Neural cell (in vitro differentiated cells): ENCODE results near the gene TIMELESS.

ENCODE experiments used
- EP300 ChIP-seq: fragments of 450-650 bp; conservative IDR thresholded peaks from 2 replicates; pipeline ENCODE4 v1.6.1; 2014; ENCODE audit warnings: antibody characterized with exemption, mild to moderate bottlenecking, moderate library complexity; ENCODE audit not compliant: poor library complexity, severe bottlenecking
- EZH2 ChIP-seq: fragments of 200-600, 300-800 bp; shearing (Covaris generic), sonication (generic); IDR thresholded peaks from 2 replicates; pipeline ENCODE4 v1.6.1; 2014; ENCODE audit warnings: antibody characterized with exemption, low read length, borderline replicate concordance, mild to moderate bottlenecking; ENCODE audit not compliant: insufficient read depth, poor library complexity, severe bottlenecking
- MXI1 ChIP-seq: fragments of 450-650 bp; conservative IDR thresholded peaks from 2 replicates; pipeline ENCODE4 v1.6.1; 2014; ENCODE audit warnings: antibody characterized with exemption, mild to moderate bottlenecking; ENCODE audit not compliant: poor library complexity, severe bottlenecking
- POLR2AphosphoS5 ChIP-seq: IDR thresholded peaks from 2 replicates; pipeline ENCODE4 v1.6.1; 2012
- RAD21 ChIP-seq: fragments of 450-650 bp; conservative IDR thresholded peaks from 2 replicates; pipeline ENCODE4 v1.6.1; 2014; ENCODE audit warnings: antibody characterized with exemption, mild to moderate bottlenecking, moderate library complexity
- REST ChIP-seq: IDR thresholded peaks from 2 replicates; pipeline ENCODE4 v1.6.1; 2012; ENCODE audit warnings: borderline replicate concordance
- SMC3 ChIP-seq: fragments of 450-650 bp; conservative IDR thresholded peaks from 2 replicates; pipeline ENCODE4 v1.6.1; 2014; ENCODE audit warnings: antibody characterized with exemption, mild to moderate bottlenecking, moderate library complexity; ENCODE audit not compliant: poor library complexity
- TAF1 ChIP-seq: IDR thresholded peaks from 2 replicates; pipeline ENCODE4 v1.6.1; 2012; ENCODE audit warnings: low read depth
- TF ChIP-seq, protein P1 (sequence below): fragments of 450-650 bp; IDR thresholded peaks from 2 replicates; pipeline ENCODE4 v1.5.1; 2014; ENCODE audit warnings: antibody characterized with exemption, mild to moderate bottlenecking, moderate library complexity; ENCODE audit not compliant: poor library complexity, severe bottlenecking

GRCh38 chr12:56469007-56469930, 20.0 kb upstream of the TIMELESS start:
- TF ChIP-seq, protein P1, sequence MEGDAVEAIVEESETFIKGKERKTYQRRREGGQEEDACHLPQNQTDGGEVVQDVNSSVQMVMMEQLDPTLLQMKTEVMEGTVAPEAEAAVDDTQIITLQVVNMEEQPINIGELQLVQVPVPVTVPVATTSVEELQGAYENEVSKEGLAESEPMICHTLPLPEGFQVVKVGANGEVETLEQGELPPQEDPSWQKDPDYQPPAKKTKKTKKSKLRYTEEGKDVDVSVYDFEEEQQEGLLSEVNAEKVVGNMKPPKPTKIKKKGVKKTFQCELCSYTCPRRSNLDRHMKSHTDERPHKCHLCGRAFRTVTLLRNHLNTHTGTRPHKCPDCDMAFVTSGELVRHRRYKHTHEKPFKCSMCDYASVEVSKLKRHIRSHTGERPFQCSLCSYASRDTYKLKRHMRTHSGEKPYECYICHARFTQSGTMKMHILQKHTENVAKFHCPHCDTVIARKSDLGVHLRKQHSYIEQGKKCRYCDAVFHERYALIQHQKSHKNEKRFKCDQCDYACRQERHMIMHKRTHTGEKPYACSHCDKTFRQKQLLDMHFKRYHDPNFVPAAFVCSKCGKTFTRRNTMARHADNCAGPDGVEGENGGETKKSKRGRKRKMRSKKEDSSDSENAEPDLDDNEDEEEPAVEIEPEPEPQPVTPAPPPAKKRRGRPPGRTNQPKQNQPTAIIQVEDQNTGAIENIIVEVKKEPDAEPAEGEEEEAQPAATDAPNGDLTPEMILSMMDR = no peak
- TF ChIP-seq EZH2 (no peak), POLR2AphosphoS5 (no peak), REST (no peak), MXI1 (no peak), TAF1 (no peak), RAD21 (no peak), EP300 (no peak), SMC3 (no peak)
